GM15510 (cell line): Measurements from ENCODE around the gene TNFSF4.

ENCODE experiments used
- POLR2A ChIP-seq: IDR thresholded peaks from 3 replicates; pipeline ENCODE4 v1.6.1; 2011; ENCODE audit warnings: borderline replicate concordance; ENCODE audit not compliant: insufficient read length; ENCODE audit errors: extremely low read depth

The TNFSF4 gene

DNA sequence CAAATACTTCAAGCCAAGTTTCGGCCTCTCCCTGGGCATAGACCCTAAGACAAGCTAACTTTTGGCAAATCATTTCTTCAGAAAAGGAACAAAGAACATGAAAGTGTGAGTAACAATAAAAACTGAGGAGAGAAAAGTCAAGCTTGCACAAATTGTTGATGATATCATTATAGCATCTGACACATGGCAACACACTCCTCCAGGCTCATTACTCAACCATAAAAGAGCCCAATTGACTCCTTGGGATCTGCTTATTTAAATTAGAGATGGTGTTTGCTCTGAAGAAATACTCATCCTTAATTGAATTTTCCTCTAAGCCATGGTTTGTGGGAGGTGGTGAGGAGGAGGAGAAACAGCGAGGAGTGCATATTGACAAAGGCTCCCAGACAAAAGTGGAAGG lies 54.5 kb downstream of the TNFSF4 start:
- no peak for TF ChIP-seq POLR2A

DNA sequence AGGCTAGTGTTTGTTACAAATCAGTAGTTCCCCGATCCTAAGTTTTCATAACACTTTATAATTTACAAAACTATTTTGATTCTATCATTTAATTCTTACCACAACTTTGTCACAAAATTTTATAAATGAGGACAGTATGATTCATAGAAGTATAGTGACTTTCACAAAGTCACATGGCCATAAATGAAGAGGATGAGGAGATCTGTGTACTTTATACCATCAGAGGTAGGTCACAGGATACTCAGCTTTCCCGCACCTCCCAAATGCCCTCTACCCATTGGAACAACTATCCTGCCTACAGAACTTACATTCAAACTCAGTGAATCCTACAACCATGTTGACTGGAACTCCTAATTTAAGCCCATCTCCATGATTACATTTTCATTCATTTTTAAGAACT lies 56.3 kb downstream of the TNFSF4 start:
- TF ChIP-seq POLR2A, result no peak

DNA sequence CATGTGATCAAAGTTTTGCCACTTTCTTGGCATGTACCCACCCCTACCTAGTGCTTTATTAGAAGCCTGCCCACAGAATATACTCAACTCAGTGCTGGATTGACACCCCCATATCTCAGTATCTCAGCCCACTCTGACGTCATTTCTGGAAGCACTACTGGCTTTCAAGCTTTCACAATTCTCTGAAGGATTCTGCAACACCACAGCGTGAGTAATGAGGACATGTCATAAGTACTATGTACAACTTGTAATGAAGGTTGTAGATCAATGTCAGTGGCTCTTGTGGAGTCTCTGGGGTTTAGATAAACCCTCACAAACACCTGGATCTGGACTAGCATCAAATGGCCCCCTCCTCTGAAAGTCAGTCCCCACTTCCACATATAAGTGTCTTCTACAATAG lies 57.2 kb downstream of the TNFSF4 start:
- TF ChIP-seq POLR2A, result no peak

DNA sequence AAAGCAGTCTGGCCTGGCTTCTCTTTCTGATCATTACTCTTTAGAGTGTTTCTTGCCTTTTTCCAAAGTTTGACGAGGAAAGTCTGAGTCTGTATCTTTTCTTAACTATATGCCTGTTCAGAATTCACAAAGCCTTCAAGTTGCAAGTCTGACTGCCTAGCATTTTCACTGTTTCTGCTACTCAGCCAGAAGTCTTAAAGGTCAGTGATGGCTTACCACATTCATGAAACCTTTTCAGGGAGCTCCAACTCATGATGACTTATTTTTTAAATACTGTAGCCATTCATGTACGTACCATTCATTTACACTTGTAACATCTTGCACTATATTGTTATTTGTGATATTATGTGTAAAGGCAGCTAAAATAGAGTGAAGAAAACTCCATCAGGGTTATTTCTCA lies 58.2 kb downstream of the TNFSF4 start:
- no peak for TF ChIP-seq POLR2A

DNA sequence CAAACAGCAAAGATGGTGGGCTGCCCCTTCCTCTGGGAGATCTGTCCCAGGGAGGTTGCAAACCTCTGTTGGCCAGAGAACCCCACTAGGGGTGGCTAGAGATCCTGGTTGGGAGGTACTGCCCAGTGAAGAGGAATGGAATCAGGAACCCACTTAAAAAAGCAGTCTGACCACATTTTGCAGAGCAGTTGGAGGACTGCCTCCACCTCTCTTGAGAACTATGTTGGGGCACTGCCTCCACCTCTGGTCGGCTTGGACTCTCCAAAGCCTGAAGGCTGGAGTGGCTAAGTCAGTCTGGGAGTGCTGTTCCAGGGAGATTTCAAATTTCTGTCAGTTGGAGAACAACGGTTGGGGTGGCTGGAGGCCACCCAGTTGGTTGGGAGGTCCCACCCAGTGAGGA lies 58.6 kb downstream of the TNFSF4 start:
- TF ChIP-seq POLR2A, result no peak

DNA sequence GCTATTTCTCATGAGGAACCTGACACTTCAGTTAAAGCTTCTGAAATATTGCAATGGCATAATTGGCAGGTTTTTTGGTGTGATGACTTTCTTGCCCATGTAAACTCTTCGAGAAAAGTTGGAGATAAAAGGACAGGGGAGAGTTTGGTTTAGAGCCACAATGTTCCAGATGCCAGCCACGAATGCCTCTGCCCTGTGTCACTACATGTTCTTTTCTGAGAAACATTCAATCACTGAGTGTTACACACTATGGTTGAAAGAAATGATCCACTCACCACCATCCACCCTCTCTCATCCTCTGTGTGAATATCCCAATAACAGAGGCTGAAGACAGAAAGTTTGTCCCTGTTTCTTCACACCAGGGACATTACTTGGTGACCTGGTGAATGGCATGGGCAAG lies 66.4 kb downstream of the TNFSF4 start:
- no peak for TF ChIP-seq POLR2A

DNA sequence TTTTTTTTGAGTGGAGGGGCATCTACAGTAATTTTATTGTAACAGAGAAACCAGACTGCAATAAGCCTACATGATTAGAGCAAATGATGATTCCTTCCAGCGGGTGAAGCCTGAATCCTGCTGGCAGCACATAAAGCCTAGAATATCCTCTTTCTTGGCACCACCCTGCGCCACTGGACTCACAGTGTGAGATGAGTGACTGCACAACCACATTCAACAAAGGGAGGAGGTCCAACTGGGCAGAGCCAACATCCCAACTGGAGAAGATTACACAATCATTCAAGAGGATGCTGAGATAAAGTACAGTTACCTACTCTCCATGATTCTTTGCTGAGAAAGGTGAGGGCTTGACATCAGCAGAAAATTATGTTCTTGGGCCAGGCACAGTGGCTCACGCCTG lies 67.4 kb downstream of the TNFSF4 start:
- no peak for TF ChIP-seq POLR2A

DNA sequence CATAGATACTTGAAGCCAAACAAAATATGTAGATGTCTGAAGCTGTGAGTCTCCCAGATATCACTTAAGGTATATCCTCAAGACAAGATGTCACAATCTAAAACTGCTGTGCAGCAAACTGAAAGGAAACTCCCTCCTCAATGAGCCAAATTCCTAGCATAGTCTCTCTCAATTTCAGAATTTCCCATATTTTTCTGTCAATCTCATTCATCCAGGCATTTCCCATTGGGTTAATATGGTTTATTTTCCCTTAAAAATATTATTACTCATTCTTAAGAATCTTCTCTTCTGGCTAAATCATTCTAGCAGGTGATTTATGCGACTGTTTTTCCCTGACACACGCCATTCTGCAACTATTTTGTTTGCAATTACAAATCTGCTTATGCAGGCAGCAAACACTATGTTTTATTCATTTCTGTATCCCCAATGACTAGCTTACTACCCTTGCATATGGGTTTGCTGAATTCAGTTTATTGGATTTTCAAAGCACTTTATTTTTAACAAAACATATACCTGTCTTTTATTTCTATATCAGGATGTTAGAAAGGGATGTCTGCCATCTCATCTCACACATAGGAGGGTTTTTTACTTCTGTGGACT lies 69.9 kb downstream of the TNFSF4 start:
- no peak for TF ChIP-seq POLR2A

DNA sequence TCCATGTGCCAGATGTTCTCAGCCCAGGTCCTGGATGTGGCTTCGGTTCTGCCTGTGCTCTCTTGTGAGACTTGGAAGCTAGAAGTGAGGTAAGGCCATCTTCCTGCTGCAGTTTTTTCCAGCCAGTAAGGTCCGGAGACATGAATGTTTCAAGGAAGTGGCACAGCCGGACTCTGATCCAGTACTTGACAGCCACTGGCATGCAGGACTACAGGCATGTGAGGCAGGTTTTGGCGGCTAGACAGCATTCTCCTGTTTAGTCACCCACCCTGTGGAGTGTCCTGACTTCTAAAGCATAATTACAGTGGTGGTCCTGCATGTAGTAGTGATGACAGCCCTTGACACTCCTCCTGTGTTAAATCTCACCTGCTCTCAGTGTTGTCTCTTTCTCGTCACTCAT lies 72.3 kb downstream of the TNFSF4 start:
- TF ChIP-seq POLR2A, result no peak

DNA sequence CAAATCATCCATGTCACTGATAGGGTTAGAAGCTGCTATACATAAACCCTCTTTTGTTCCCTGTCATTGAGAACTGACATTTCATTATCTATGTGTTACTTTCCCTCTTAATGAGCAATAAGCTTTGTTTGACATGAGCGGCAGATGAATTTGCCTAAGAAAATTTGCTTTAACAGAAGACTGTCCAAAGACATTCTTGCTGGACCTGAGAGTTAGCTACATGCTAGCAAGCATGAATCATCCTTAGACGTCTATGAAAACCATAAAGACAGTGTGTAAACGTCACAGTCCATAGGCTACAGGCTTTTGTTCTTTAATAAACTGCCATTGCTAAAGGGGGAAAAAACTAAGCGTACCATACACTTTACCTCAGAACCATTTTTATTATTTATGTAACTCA lies 73.1 kb downstream of the TNFSF4 start:
- no peak for TF ChIP-seq POLR2A
